ENCODE data around the gene SSX4.
"Not testable (repeated sequence)": the region's sequence is repeated elsewhere in the genome, so short reads cannot be mapped to it uniquely, and the experiment has no call there.

Gene SSX4

GRCh38 chrX:48383239-48383638 is at the start of gene SSX4:
TSS of gene SSX4 (plus strand) at chrX:48383539. CDS start at chrX:48384054, 515 bp downstream.
- not testable (repeated sequence) for DNase-seq (ENCODE audit: low spot score)

DNA sequence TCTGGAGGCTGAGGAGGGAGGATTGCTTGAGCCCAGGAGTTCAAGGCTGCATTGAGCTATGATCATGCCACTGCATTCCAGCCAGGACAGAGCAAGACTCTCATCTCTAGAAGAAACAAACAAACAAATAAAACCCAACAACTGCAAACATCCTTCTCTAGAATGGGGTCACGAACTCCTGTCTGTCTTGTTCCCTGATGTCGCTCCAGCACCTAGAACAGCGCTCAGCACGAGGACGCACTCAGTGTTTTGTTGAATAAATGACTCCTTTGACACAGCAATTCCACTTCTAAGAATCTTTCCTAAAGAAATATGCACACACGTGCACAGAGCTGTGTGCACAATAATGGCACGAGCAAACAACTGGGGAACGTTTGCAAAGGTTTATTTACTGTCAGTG is 37.3 kb upstream of the SSX4 start:
- not testable (repeated sequence) for DNase-seq (ENCODE audit: low spot score)

- not testable (repeated sequence) for DNase-seq (ENCODE audit: low spot score)
These were observed 26.8 kb upstream of the SSX4 start, which contains the start of gene SSX3 for GRCh38 chrX:48356315-48357094. TSS of gene SSX3 (minus strand) at chrX:48356703. CDS start at chrX:48355249, 1,454 bp downstream.

DNA sequence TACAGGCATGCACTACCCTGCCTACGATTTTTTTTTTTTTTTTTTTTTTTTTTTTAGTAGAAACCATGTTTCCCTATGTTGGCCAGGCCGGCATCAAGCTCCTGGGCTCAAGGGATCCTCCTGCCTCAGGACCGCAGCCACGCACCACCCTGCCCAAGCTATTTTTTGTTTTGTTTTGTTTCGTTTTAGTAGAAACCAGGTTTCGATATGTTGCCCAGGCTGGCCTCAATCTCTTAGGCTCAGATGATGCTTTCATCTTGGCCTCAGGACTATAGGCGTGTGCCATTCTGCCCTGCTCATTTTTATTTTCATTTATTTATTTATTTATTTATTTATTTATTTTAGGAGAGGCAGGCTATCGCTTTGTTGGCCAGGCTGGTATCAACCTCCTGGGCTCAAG is 25.7 kb upstream of the SSX4 start:
- DNase-seq (ENCODE audit: low spot score) = no peak

- not testable (repeated sequence) for DNase-seq (ENCODE audit: low spot score)
These were observed 24.1 kb upstream of the SSX4 start for GRCh38 chrX:48359281-48359680.

DNA sequence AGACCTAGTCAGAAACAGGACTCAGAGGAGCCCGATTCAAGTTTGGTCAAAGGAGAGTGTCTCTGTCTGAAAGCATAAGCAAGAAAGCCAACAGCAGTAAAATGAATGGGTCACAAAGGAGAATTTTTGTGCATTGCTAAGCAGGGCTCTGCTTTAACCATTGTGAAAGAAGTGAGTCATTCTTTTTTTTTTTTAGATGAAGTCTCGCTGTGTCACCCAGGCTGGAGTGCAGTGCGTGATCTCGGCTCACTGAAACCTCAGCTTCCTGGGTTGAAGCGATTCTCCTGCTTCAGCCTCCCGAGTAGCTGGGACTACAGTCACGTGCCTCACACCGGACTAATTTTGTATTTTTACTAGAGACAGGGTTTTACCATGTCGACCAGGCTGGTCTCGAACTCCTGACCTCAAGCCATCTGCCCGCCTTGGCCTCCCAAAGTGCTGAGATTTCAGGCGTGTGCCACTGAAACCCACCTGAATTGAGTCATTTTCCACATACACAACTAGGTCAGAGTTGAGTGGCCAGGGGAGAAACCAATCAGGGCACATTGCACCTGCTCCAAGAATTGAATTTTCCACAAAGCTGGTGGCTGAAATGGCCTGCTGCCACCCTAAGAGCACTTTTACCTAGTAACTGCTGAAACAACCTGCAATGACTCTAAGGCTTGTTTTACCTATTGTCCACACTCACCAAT is 15.5 kb upstream of the SSX4 start:
- not testable (repeated sequence) for DNase-seq (ENCODE audit: low spot score)

GRCh38 chrX:48370408-48370807 is 12.9 kb upstream of the SSX4 start:
- not testable (repeated sequence) for DNase-seq (ENCODE audit: low spot score)

GRCh38 chrX:48396931-48397330 is 13.6 kb downstream of the SSX4 start:
- DNase-seq (ENCODE audit: low spot score) = not testable (repeated sequence)

DNA sequence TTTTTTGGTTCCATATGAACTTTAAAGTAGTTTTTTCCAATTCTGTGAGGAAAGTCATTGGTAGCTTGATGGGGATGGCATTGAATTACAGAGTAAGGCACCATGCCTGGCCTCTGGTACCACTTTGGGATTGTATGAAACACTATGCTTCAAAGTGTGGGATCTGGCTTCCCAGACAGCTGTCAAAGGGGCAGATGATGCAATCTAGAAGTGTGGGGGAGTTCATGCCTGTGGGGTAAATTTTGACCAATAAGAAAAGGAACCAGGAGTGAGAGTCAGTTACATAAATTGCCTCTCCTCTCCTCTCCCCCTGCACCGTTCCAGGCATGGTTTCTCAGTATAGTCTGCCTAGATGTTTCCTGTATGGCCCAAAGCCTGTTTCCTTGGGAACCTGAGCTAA is 14.5 kb downstream of the SSX4 start:
- DNase-seq (ENCODE audit: low spot score) = not testable (repeated sequence)

GRCh38 chrX:48411860-48412259 is 28.5 kb downstream of the SSX4 start, which contains the start of gene SSX4B:
TSS of gene SSX4B (minus strand) at chrX:48411960. CDS start at chrX:48411372, 588 bp downstream.
- DNase-seq (ENCODE audit: low spot score) = not testable (repeated sequence)

DNA sequence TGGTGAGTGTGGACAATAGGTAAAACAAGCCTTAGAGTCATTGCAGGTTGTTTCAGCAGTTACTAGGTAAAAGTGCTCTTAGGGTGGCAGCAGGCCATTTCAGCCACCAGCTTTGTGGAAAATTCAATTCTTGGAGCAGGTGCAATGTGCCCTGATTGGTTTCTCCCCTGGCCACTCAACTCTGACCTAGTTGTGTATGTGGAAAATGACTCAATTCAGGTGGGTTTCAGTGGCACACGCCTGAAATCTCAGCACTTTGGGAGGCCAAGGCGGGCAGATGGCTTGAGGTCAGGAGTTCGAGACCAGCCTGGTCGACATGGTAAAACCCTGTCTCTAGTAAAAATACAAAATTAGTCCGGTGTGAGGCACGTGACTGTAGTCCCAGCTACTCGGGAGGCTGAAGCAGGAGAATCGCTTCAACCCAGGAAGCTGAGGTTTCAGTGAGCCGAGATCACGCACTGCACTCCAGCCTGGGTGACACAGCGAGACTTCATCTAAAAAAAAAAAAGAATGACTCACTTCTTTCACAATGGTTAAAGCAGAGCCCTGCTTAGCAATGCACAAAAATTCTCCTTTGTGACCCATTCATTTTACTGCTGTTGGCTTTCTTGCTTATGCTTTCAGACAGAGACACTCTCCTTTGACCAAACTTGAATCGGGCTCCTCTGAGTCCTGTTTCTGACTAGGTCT is 43.8 kb downstream of the SSX4 start:
- DNase-seq (ENCODE audit: low spot score) = not testable (repeated sequence)

DNA sequence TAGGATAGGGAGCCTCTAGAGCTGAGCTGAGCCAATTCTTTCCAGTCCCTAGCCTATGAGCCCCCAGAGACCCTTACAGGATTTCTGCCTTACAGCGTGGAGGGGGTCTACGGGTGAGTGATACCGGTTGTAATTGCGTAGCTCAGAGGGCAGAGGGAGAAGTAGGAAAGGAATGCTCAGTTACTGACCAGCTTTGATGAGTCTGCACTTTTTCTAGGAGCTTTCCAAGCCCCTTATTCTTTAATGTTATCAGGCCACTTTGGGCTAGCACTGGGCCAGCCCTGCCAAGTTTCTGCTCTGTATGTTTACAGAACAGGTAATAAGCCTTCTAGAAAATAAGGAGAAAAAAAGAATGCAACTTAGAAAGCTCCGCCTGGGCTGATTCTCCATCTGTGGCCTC is 46.3 kb downstream of the SSX4 start:
- not testable (repeated sequence) for DNase-seq (ENCODE audit: low spot score)

DNA sequence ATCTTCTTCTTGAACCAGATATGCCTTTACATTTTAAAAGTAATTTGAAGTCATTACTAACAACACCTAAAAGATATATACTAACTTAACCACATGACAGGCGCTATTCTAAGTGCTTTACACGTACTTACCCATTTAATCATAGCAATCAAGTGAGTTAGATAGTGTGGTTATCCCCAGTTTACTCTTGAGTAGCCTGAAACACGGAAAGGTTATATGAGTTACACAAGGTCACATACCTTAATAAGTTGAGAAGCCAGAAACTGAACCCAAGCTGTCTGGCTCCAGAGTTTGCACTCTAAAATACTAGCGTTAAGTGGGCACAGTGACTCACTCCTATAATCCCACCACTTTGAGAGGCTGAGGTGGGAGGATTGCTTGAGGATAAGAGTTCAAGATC is 46.8 kb downstream of the SSX4 start:
- not testable (repeated sequence) for DNase-seq (ENCODE audit: low spot score)

DNA sequence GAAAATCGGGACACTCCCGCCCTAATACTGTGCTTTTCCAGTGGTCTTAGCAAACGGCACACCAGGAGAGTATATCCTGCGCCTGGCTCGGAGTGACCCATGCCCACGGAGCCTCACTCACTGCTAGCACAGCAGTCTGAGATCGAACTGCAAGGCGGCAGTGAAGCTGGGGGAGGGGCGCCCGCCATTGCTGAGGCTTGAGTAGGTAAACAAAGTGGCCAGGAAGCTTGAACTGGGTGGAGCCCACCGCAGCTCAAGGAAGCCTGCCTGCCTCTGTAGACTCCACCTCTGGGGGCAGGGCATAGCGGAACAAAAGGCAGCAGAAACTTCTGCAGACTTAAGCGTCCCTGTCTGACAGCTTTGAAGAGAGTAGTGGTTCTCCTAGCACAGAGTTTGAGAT is 50.4 kb downstream of the SSX4 start:
- DNase-seq (ENCODE audit: low spot score) = not testable (repeated sequence)
